Stomach (tissue), 9 donors: Measurements from ENCODE around the gene NUP210. TPM values are rescaled to one million over a fixed set of nuclear protein-coding genes. Genes with fewer than 3 reads are reported as not detected.
A peak's percentile ranks its signal among the peaks of the same experiment; 100 is the strongest.

Source experiments
- DNase-seq, 2 donors: peaks; one replicate each; pipeline versions ENCODE4 v3.0.0 to v3.0.0-alpha.2; 2013 to 2019
- H3K27ac ChIP-seq, 5 donors: fragments of 200-600 bp in 4 of 5; sonication (generic) in 4 of 5; one replicate each; pipeline ENCODE4 v1.5.1; 2013 to 2019; ENCODE audit warnings: mild to moderate bottlenecking in 1 of 5, moderate library complexity in 1 of 5
- H3K27me3 ChIP-seq, 3 donors: fragments of 200-600 bp; sonication (generic); one replicate each; pipeline ENCODE4 v1.5.1; 2017 to 2019; ENCODE audit warnings: mixed run types in 1 of 3
- H3K36me3 ChIP-seq, 4 donors: fragments of 200-600 bp; sonication (generic); 1 replicate in 3 of 4; 2 replicates in 1 of 4; pipeline ENCODE4 v1.5.1; 2016 to 2019
- H3K4me1 ChIP-seq, 4 donors: fragments of 200-600 bp; sonication (generic); one replicate each; pipeline ENCODE4 v1.5.1; 2016 to 2019
- H3K4me3 ChIP-seq, 4 donors: fragments of 200-600 bp; sonication (generic) in 3 of 4; one replicate each; pipeline ENCODE4 v1.5.1; 2016 to 2019; ENCODE audit warnings: mild to moderate bottlenecking in 1 of 4
- H3K9me3 ChIP-seq, 4 donors: fragments of 200-600 bp; sonication (generic); one replicate each; pipeline ENCODE4 v1.5.1; 2016 to 2019
- CTCF ChIP-seq, 7 experiments: fragments of 450-650 bp in 4 of 7; fragments of 200-600 bp in 3 of 7; sonication (generic) in 3 of 7; IDR thresholded peaks; one replicate each; pipeline ENCODE4 v1.5.1; 2016 to 2019; ENCODE audit warnings: antibody characterized with exemption in 7 of 7, control low read depth in 2 of 7, mild to moderate bottlenecking in 1 of 7
- EP300 ChIP-seq: sonication (generic); formaldehyde crosslinking; IDR thresholded peaks from one replicate; pipeline ENCODE4 v1.6.1; 2017; ENCODE audit warnings: antibody characterized with exemption
- POLR2A ChIP-seq, 4 donors: fragments of 450-650 bp; IDR thresholded peaks; one replicate each; pipeline ENCODE4 v1.6.1; 2016; ENCODE audit warnings: antibody characterized with exemption in 4 of 4, control low read depth in 2 of 4, mild to moderate bottlenecking in 1 of 4, moderate library complexity in 1 of 4
- POLR2AphosphoS5 ChIP-seq, 3 donors: sonication (generic); formaldehyde crosslinking; IDR thresholded peaks; one replicate each; pipeline ENCODE4 v1.6.1; 2016; ENCODE audit warnings: antibody characterized with exemption in 3 of 3
- WGBS, 5 donors: extraction: QIAGEN DNeasy Blood & Tissue Kit in 3 of 5; methylation state at CpG; one replicate each; pipeline versions ENCODE4 v1.1.5 to v1.1.7; 2013 to 2018; 5-methylcytosine and 5-hydroxymethylcytosine counted together
- intact Hi-C: fragments of 100-400 bp; cut with DNase I; formaldehyde crosslinking; loops from one replicate; pipeline ENCODE4 v1.15.1; 2023; ENCODE audit warnings: low total_unique reads
- polyA plus RNA-seq, 3 donors: library from polyadenylated mRNA; stranded (reverse); fragments of 200-250 nt; gene quantifications; one replicate each; pipeline ENCODE4 v1.2.3, GENCODE V29; 2013
- total RNA-seq, 5 donors: library from RNA; depleted of rRNA; stranded (reverse); fragments of >200 nt; gene quantifications; one replicate each; pipeline versions ENCODE4 v1.1.0 to v1.2.3, GENCODE V29; 2014 to 2016
- donor health status: healthy with polysubstance abuse.
- donor health status: Bipolar disorder and iron deficiency.
- donor health status: healthy.

The NUP210 gene
- total and polyA plus RNA-seq, 8 donors = 0.92 to 21.1 (median 10.8) TPM

GRCh38 chr3:13307041-13307440, 113.1 kb downstream of the NUP210 start:
- Histone ChIP-seq H3K27me3 (no peaks in the 10 kb centered on the region), H3K27ac (no peak overlapping the region), H3K9me3 (no peaks in the 10 kb centered on the region), H3K4me3 (no peak overlapping the region), H3K36me3 (no peaks in the 10 kb centered on the region), H3K4me1 (peaks cover 0 to under 1% (median 0%) of the 10 kb centered on the region in 4 donors)
- WGBS, 5 donors = 80 to 86% (median 83%) methylated on average over 11 of the region's 11 CpGs
- intact Hi-C loops = no loop called here
- no peak for TF ChIP-seq POLR2AphosphoS5 (IDR thresholded peaks at IDR 0.05)
- no peak for TF ChIP-seq POLR2A (IDR thresholded peaks at IDR 0.05)
- no peak for TF ChIP-seq EP300
- no peak for TF ChIP-seq CTCF (IDR thresholded peaks at IDR 0.05)
- no peak for DNase-seq

GRCh38 chr3:13305623-13306022, 114.5 kb downstream of the NUP210 start:
- intact Hi-C loops = no loop called here
- 63 to 86% (median 71%) methylated on average over 4 of the region's 4 CpGs; no CpG with 5 or more reads in 1 of the 5 donors for WGBS, 5 donors
- TF ChIP-seq POLR2A (IDR thresholded peaks at IDR 0.05) = no peak
- TF ChIP-seq POLR2AphosphoS5 (IDR thresholded peaks at IDR 0.05) = no peak
- TF ChIP-seq CTCF (IDR thresholded peaks at IDR 0.05) = no peak
- TF ChIP-seq EP300 = no peak
- Histone ChIP-seq H3K9me3 (no peaks in the 10 kb centered on the region), H3K4me1 (peaks cover 0 to 10% (median 0%) of the 10 kb centered on the region in 4 donors), H3K27ac (no peak overlapping the region), H3K36me3 (no peaks in the 10 kb centered on the region), H3K27me3 (no peaks in the 10 kb centered on the region), H3K4me3 (no peak overlapping the region)
- DNase-seq = no peak

GRCh38 chr3:13303410-13303809, 116.7 kb downstream of the NUP210 start:
- DNase-seq = peak in 1 of 2 donors; percentile 64
- TF ChIP-seq POLR2A (IDR thresholded peaks at IDR 0.05) (no peak), EP300 (no peak), CTCF (IDR thresholded peaks at IDR 0.05) (no peak), POLR2AphosphoS5 (IDR thresholded peaks at IDR 0.05) (no peak)
- H3K4me1 ChIP-seq = peaks cover 0 to 10% (median 0%) of the 10 kb centered on the region in 4 donors
- 40 to 56% (median 46%) methylated on average over 5 to 6 of the region's 6 CpGs for WGBS, 5 donors
- H3K9me3 ChIP-seq = no peaks in the 10 kb centered on the region
- no peaks in the 10 kb centered on the region for H3K27me3 ChIP-seq
- H3K27ac ChIP-seq = no peak overlapping the region
- no peaks in the 10 kb centered on the region for H3K36me3 ChIP-seq
- intact Hi-C loops = no loop called here
- no peak overlapping the region for H3K4me3 ChIP-seq

- 27 to 35% (median 31%) methylated on average over 14 of the region's 14 CpGs for WGBS, 5 donors
- Histone ChIP-seq H3K4me1 (peaks cover 0 to 10% (median 0%) of the 10 kb centered on the region in 4 donors), H3K27me3 (peaks cover 0 to 14% (median 0%) of the 10 kb centered on the region in 3 donors), H3K36me3 (no peaks in the 10 kb centered on the region), H3K27ac (no peak overlapping the region), H3K9me3 (no peaks in the 10 kb centered on the region), H3K4me3 (no peak overlapping the region)
- DNase-seq = peak in 1 of 2 donors; percentile 35
- intact Hi-C loops = no loop called here
- TF ChIP-seq CTCF (IDR thresholded peaks at IDR 0.05) (no peak), EP300 (no peak), POLR2AphosphoS5 (IDR thresholded peaks at IDR 0.05) (no peak), POLR2A (IDR thresholded peaks at IDR 0.05) (no peak)
Observed at GRCh38 chr3:13301286-13301987, 118.7 kb downstream of the NUP210 start.
